B cell (primary cell): ENCODE results near the gene KRTAP10-8. TPM values are rescaled to one million over a fixed set of nuclear protein-coding genes. Genes with fewer than 3 reads are reported as not detected.
"Not testable (repeated sequence)": the region's sequence is repeated elsewhere in the genome, so short reads cannot be mapped to it uniquely, and the experiment has no call there.

Source experiments
- ATAC-seq: fragments of 200-7000 bp; cut with Tn5 transposase; one replicate; pipeline ENCODE4 v1.10.0; 2021; ENCODE audit warnings: low read depth, mild to moderate bottlenecking, moderate number of reproducible peaks, moderate library complexity
- CTCF ChIA-PET: fragments of 350-600 bp; sonication (Branson Sonifier 250); formaldehyde crosslinking; loops from one replicate; lab custom pipeline; 2021; ENCODE audit warnings: antibody characterized with exemption, inconsistent platforms; lab: Charles Lee
- POLR2A ChIA-PET: fragments of 350-600 bp; sonication (Branson Sonifier 250); formaldehyde crosslinking; loops from one replicate; lab custom pipeline; 2021; ENCODE audit warnings: antibody characterized with exemption; lab: Charles Lee
- DNase-seq: peaks from one replicate; pipeline ENCODE4 v3.0.0; 2013
- H2AFZ ChIP-seq: 2 replicates; pipeline ENCODE4 v1.6.1; 2012; ENCODE audit warnings: mild to moderate bottlenecking, low read depth, low read length; ENCODE audit not compliant: insufficient read depth, poor library complexity, severe bottlenecking
- H3K27ac ChIP-seq, 2 donors: 1 replicate in 1 of 2; 2 replicates in 1 of 2; pipeline ENCODE4 v1.5.1; 2012 to 2013; ENCODE audit warnings: low read length in 2 of 2, mild to moderate bottlenecking in 2 of 2, moderate library complexity in 1 of 2
- H3K27me3 ChIP-seq, 4 experiments: fragments of 200-600 bp in 1 of 4; sonication (generic) in 1 of 4; replicated peaks in 1 of 4; 1 replicate in 2 of 4; 2 replicates in 2 of 4; pipeline versions ENCODE4 v1.6.1 to v1.7.0; 2013 to 2016; ENCODE audit warnings: low read length in 3 of 4, mild to moderate bottlenecking in 2 of 4, mixed read lengths in 1 of 4, moderate library complexity in 1 of 4; ENCODE audit not compliant: insufficient read depth in 4 of 4, control insufficient read depth in 3 of 4; ENCODE audit errors: control extremely low read depth in 1 of 4
- H3K36me3 ChIP-seq, 2 experiments: replicated peaks in 1 of 2; 1 replicate in 1 of 2; 2 replicates in 1 of 2; pipeline versions ENCODE4 v1.6.1 to v1.7.1; 2013; ENCODE audit warnings: low read length in 1 of 2; ENCODE audit not compliant: insufficient read depth in 2 of 2, control insufficient read depth in 1 of 2; ENCODE audit errors: control extremely low read depth in 1 of 2, extremely low read depth in 1 of 2
- H3K4me1 ChIP-seq, 2 donors: fragments of 200-600 bp in 1 of 2; sonication (generic) in 1 of 2; 1 replicate in 1 of 2; 2 replicates in 1 of 2; pipeline versions ENCODE4 v1.5.1 to v1.6.1; 2013 to 2017; ENCODE audit warnings: low read length in 2 of 2; ENCODE audit not compliant: control insufficient read depth in 2 of 2, insufficient read depth in 2 of 2
- H3K4me2 ChIP-seq: replicated peaks from 2 replicates; pipeline ENCODE3; 2012; ENCODE audit warnings: mild to moderate bottlenecking, low read depth, low read length; ENCODE audit not compliant: poor library complexity, severe bottlenecking
- H3K4me3 ChIP-seq, 5 experiments: fragments of 200-600 bp in 1 of 5; sonication (generic) in 1 of 5; 1 replicate in 3 of 5; 2 replicates in 2 of 5; pipeline versions ENCODE4 v1.5.1 to v1.7.0; 2011 to 2016; ENCODE audit warnings: low read length in 4 of 5, mild to moderate bottlenecking in 4 of 5, low read depth in 2 of 5, control low read depth in 1 of 5, moderate library complexity in 1 of 5; ENCODE audit not compliant: insufficient read depth in 1 of 5; ENCODE audit errors: control extremely low read depth in 1 of 5, extremely low read depth in 1 of 5
- H3K79me2 ChIP-seq: fragments of 200-600 bp; sonication (generic); one replicate; pipeline ENCODE4 v1.6.0; 2016; ENCODE audit warnings: low read length; ENCODE audit not compliant: control insufficient read depth, insufficient read depth
- H3K9ac ChIP-seq: fragments of 200-600 bp; sonication (generic); 2 replicates; pipeline ENCODE4 v1.6.1; 2017; ENCODE audit warnings: mild to moderate bottlenecking, low read length, moderate library complexity
- H3K9me3 ChIP-seq, 3 donors: one replicate each; pipeline versions ENCODE4 v1.6.1 to v1.7.1; 2013; ENCODE audit warnings: low read length in 2 of 3; ENCODE audit not compliant: control insufficient read depth in 2 of 3, insufficient read depth in 1 of 3; ENCODE audit errors: control extremely low read depth in 1 of 3
- H4K20me1 ChIP-seq: 2 replicates; pipeline ENCODE4 v1.6.0; 2012; ENCODE audit warnings: mild to moderate bottlenecking, low read length; ENCODE audit not compliant: insufficient read depth, control insufficient read depth, poor library complexity, severe bottlenecking
- H3K27ac Mint-ChIP-seq: one replicate; pipeline ENCODE4 v1.8.0; 2021; ENCODE audit warnings: mixed read lengths
- H3K27me3 Mint-ChIP-seq: one replicate; pipeline ENCODE4 v1.8.0; 2021; ENCODE audit warnings: mixed read lengths
- H3K4me1 Mint-ChIP-seq: one replicate; pipeline ENCODE4 v1.8.0; 2021; ENCODE audit warnings: mixed read lengths
- H3K4me3 Mint-ChIP-seq: one replicate; pipeline ENCODE4 v1.8.0; 2021; ENCODE audit warnings: mixed read lengths
- H3K9me3 Mint-ChIP-seq: one replicate; pipeline ENCODE4 v1.8.0; 2022; ENCODE audit warnings: mixed read lengths; ENCODE audit not compliant: insufficient read depth
- CTCF ChIP-seq: fragments of 200-600 bp; IDR thresholded peaks from one replicate; pipeline ENCODE4 v1.8.0; 2022; ENCODE audit warnings: antibody characterized with exemption, mild to moderate bottlenecking
- EZH2 ChIP-seq: IDR thresholded peaks from 2 replicates; pipeline ENCODE4 v1.6.1; 2012; ENCODE audit warnings: borderline replicate concordance, low read depth, mild to moderate bottlenecking, moderate library complexity, low read length; ENCODE audit not compliant: insufficient read depth, poor library complexity, severe bottlenecking
- WGBS: methylation state at CpG from one replicate; pipeline ENCODE4 v1.1.5; 2013; ENCODE audit warnings: missing lambda C conversion rate; ENCODE audit not compliant: insufficient coverage; 5-methylcytosine and 5-hydroxymethylcytosine counted together
- intact Hi-C: fragments of 100-400 bp; cut with micrococcal nuclease; formaldehyde crosslinking; loops from one replicate; pipeline ENCODE4 v1.10.0; 2022
- polyA plus RNA-seq: library from polyadenylated mRNA; depleted of rRNA; stranded (reverse); fragments of >200 nt; gene quantifications from 2 replicates; pipeline ENCODE4 v1.2.3, GENCODE V29; 2012
- total RNA-seq, 2 donors: library from RNA; stranded (reverse); fragments of 120-200 nt in 1 of 2; gene quantifications; 1 replicate in 1 of 2; 2 replicates in 1 of 2; pipeline versions ENCODE4 v1.2.3 to v1.2.4, GENCODE V29; 2013 to 2022

KRTAP10-8 gene
- total and polyA plus RNA-seq, 2 donors (not counting 1 experiment from before 2014, with no cell fraction given): not detected

GRCh38 chr21:44579833-44580144, 32.1 kb upstream of the KRTAP10-8 start:
- ATAC-seq: no peak
- 85% methylated on average over 7 of the region's 7 CpGs for WGBS

GRCh38 chr21:44580231-44580821, 31.6 kb upstream of the KRTAP10-8 start, which contains the start of gene KRTAP10-5:
KRTAP10-5 (minus strand) TSS chr21:44580604; CDS start chr21:44580578, 26 bp downstream.
- H3K4me1 Mint-ChIP-seq, H3K4me3 Mint-ChIP-seq, H3K27ac ChIP-seq, H3K4me3 ChIP-seq, H3K27ac Mint-ChIP-seq, H3K36me3 ChIP-seq, DNase-seq, H3K79me2 ChIP-seq, H3K4me2 ChIP-seq, CTCF ChIA-PET, H3K9ac ChIP-seq, H3K27me3 ChIP-seq, POLR2A ChIA-PET, ATAC-seq, H3K4me1 ChIP-seq, H2AFZ ChIP-seq, H4K20me1 ChIP-seq, intact Hi-C loops, H3K9me3 Mint-ChIP-seq: not testable (repeated sequence)
- peaks cover 31% of the 10 kb centered on the region for H3K27me3 Mint-ChIP-seq
- WGBS: 59% methylated on average over 16 of the region's 19 CpGs
- H3K9me3 ChIP-seq: peaks cover 3 to 56% (median 28%) of the 10 kb centered on the region in 3 donors

More at GRCh38 chr21:44579833-44580144, 32.1 kb upstream of the KRTAP10-8 start:
- no peak overlapping the region for H3K27ac Mint-ChIP-seq
- intact Hi-C loops: no loop called here
- H3K9me3 Mint-ChIP-seq: peaks cover 6% of the 10 kb centered on the region
- Histone ChIP-seq H3K79me2 (no peaks in the 10 kb centered on the region), H3K9ac (no peak overlapping the region), H3K27ac (no peak overlapping the region), H3K4me1 (no peaks in the 10 kb centered on the region), H3K4me2 (no peak overlapping the region), H2AFZ (no peak overlapping the region), H4K20me1 (no peaks in the 10 kb centered on the region), H3K36me3 (no peaks in the 10 kb centered on the region), H3K9me3 (peaks cover 3 to 56% (median 28%) of the 10 kb centered on the region in 3 donors), H3K27me3 (peaks cover 0 to 6% (median 2%) of the 10 kb centered on the region in 4 experiments), H3K4me3 (no peak overlapping the region)
- H3K4me3 Mint-ChIP-seq: no peak overlapping the region
- POLR2A ChIA-PET: no interaction called here
- CTCF ChIA-PET: no interaction called here
- H3K4me1 Mint-ChIP-seq: no peaks in the 10 kb centered on the region
- TF ChIP-seq CTCF: no peak
- TF ChIP-seq EZH2: no peak
- peaks cover 30% of the 10 kb centered on the region for H3K27me3 Mint-ChIP-seq
- no peak for DNase-seq
